Superior temporal gyrus (tissue), 1 donor: ENCODE results near the gene PAQR7.
A peak's percentile ranks its signal among the peaks of the same experiment; 100 is the strongest.

Source experiments
- DNase-seq: peaks from one replicate; pipeline ENCODE4 v3.0.0-alpha.2; 2016; ENCODE audit errors: extremely low spot score

Gene PAQR7

GRCh38 chr1:25903986-25904385, 28.5 kb upstream of the PAQR7 start:
- DNase-seq, result no peak

DNA sequence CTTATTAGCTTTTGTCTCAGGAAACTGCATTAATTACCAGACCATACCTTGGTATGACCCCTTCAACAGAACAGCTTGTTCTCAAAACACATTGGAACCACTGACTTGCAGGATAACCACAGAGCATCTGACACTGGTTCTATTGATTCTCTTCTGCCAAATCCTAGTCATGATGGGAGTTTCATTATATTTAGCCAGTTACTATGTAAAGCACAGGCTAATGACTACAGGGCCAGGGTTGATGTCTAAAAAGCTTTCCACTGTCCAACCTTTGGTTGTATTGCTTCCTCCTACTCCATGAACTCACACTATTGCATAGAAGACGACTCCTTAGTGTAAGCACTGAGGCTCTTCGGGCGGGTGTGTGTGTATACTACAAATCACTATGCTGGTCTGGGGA, 27.0 kb upstream of the PAQR7 start:
- peak; percentile 72 for DNase-seq

- peak; percentile 96 for DNase-seq
Observed at GRCh38 chr1:25900219-25900618, 24.7 kb upstream of the PAQR7 start.

GRCh38 chr1:25899792-25900191, 24.3 kb upstream of the PAQR7 start:
- peak; percentile 85 for DNase-seq

DNA sequence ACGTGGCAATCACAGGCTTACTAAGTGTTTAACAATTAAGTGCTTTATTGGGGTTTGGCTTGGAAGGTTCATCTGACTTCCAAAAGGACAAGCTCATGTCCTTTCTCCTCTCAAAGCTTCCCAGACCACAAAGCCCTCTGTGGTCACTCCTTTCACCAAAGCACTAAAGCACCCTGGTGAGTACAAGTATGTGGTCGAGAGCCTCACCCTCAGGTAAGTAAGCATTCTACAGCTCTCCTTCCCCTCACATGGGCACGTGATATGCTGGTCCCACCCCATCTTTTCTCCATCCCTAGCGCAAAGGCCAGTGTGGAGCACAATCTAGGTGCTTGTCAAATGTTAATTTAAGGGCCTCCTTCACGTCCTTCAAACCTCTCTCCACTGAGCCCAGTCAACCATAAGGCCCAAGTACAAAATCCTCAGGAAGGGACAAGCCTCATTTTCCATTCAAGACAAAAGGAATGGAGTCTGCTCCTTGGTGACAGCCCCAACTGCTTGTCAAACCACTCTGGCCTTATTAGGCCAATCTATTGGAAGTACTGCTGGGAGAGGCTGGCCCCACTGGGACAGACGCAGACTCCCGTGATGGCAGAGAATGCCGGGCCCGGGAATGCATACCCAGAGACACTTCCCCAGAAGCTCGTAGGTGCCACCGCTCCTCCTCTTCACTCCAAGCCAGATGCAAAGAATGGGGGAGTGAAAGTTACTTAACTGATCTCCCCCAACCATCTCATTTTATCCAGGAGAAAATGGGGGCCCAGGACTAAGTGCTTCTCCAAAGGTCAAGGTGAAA, 22.9 kb upstream of the PAQR7 start:
- DNase-seq, result no peak

- DNase-seq, result peak; percentile 50
Observed at GRCh38 chr1:25897754-25898153, 22.2 kb upstream of the PAQR7 start.

DNA sequence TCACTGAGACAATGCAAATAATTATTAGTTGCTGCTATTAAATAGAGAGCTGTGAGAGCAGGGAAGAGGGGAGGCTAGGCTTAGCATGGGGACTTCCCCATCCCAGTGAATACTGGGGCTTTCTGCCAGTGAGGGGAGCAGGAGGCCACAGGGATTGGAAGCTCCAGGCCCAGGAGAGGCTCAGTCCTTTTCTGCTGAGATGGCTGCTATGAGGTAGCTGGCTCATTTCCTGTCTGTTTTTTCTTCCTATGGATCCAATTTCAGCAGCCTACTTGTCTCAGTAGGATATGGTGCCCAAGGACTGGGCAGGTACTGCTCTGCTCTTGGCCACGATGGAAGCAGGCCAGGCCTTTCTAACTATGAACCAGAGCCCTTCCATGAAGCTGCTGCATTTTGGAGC, 20.8 kb upstream of the PAQR7 start:
- DNase-seq, result peak; percentile 39

GRCh38 chr1:25895365-25895990, 20.0 kb upstream of the PAQR7 start:
- DNase-seq, result peak; percentile 98

DNA sequence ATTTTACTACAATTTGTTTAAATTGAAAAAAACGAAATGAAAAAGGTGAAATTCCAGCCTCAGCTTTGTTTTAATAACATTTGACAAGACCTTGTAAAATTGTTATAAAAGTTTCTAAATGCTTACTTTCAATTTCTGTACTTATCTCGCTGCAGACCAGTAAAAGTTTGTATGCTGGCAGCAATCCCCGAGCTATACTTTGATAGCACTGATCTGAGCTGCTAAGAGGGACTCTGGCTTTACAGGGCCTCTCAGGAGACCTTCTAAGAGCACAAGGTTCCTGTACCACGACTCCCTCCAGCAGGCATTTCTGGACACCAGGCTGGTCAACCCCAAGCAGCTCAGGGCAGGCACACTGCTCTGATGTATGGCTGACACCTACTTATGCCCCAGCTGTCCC, 17.6 kb upstream of the PAQR7 start:
- no peak for DNase-seq

DNA sequence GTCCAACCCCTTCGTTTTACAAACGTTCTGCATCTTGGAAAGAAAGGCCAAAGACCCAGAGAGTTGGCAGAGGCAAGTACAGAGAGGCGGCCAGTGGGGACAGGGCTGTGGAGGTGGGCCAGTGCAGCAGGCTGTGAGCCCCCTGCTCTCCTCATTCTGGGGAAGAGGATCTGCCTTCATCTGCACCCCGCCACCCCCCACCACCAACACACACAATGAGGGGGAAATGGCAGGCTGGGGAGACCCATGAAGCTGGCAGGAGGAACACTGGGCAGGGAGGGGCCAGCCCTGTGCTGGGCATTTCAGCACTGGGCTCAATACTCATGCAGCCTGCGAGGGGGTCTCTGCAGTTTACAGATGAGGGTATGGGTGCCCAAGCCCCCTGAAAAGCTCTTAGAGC, 16.1 kb upstream of the PAQR7 start:
- DNase-seq, result no peak

GRCh38 chr1:25890239-25891034, 14.9 kb upstream of the PAQR7 start:
- no peak for DNase-seq

DNA sequence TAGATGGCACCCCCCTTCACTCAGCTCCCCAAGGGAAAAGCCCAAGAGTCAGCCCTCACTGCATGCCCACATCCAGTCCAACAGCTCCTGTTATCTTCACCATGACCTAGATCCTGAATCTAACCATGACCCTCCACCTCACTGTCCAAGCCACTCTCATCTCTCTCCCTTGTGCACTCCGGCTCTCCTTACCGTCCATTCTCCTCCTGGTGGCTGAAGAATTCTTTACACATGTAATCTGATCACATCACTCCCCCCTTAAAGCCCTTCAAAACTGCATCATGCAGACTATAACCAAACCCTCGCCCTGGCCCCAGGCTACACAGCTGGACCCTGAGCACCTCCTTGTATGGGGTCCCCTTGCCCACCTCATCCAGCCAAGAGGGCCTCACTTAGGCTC, 14.0 kb upstream of the PAQR7 start:
- no peak for DNase-seq

GRCh38 chr1:25888426-25888987, 13.0 kb upstream of the PAQR7 start:
- DNase-seq, result no peak

GRCh38 chr1:25885602-25886001, 10.1 kb upstream of the PAQR7 start:
- DNase-seq, result no peak

GRCh38 chr1:25881266-25881665, 5.8 kb upstream of the PAQR7 start:
- DNase-seq, result no peak

GRCh38 chr1:25880518-25880917, 5.0 kb upstream of the PAQR7 start:
- no peak for DNase-seq

DNA sequence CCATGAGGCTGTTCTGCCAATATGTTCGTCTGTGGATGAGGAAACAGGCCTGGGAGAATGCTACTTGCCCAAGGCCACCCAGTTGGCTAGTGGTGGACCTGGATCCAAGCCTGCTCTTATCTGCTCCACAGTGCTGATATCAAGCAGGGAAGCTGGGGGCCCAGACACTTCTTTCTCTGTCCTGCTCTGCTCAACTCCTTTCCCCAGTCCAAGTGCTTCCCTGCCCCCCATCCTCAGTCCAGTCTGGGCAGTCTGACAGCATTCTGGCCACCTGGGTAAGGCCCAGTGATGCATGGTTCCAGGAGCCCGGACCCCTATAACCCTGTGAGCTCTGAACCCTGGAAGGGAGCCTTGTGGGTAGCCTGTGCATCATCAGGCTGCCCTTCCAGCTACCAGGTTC, 4.2 kb upstream of the PAQR7 start:
- no peak for DNase-seq

- no peak for DNase-seq
Observed at GRCh38 chr1:25878690-25879089, 3.2 kb upstream of the PAQR7 start.

DNA sequence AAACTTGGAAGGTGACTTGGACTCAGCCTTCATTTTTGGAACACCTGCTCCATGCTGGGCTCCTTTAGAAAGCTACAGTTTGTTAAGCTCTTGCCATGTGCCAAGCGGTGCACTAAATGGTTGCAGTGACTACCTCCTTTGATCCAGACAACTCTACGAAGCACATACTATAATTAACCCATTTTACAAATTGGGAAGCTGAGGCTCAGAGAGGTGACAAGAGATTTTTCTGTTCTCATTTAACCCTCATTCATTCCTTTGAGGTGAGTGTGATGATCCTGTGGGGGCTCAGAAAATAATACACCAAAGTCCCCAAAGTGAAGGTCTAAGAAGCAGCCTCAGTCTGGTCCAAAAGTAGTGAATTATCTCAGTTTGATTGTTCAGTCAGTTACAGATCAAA, 1.6 kb upstream of the PAQR7 start:
- no peak for DNase-seq

GRCh38 chr1:25876693-25877077, 1.2 kb upstream of the PAQR7 start:
- DNase-seq, result no peak

DNA sequence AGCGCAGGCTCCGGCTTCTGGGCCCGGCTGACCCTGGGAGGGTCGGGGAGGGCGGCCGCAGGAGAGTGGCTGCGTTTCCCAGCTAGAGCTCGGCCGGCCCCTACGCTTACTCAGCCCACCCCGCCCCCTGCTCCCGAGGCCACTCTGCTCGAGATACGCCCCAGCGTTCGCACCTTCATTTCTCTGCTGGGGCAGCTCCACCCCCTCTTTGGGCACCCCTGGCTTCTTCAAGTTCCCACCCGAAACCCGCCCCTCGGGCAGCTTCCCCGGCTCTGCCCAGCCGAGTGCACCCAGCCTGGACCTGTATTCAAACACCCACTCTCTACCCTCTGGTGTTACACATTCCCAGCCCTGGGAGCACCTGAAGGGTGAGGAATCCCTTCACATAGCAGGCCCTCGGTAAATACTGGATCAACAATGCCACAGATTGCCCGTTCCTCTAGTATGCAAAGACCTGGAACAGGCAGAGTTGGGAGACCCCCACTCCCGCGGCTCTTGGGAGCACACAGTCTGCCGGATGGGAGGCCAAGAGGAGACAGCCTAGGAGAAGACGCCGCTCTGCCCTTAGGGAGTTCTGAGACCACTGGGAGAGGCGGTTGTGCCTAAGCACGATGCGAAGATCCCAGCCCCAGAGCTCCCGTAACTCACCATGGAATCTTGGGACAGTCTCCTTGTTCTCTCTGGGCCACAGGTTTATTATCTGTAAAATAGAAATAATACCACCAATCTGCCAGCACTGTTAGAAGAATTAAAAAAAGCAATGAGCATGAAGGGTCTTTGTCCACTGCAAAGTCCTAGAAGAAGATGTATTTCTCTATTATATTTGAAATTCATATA, 566 bp upstream of the PAQR7 start:
- DNase-seq, result no peak
